Loucy (cell line): ENCODE measurements around the gene VPS45.
"Not testable (repeated sequence)": the region's sequence is repeated elsewhere in the genome, so short reads cannot be mapped to it uniquely, and the experiment has no call there.

Experiments used
- EZH2phosphoT487 ChIP-seq: fragments of 200-600 bp; IDR thresholded peaks from 2 replicates; pipeline ENCODE4 v1.6.1; 2018; ENCODE audit warnings: antibody characterized with exemption, mild to moderate bottlenecking, moderate library complexity, borderline replicate concordance
- TF ChIP-seq, protein P1 (sequence below): fragments of 200-600 bp; sonication (generic); conservative IDR thresholded peaks from 2 replicates; pipeline ENCODE4 v1.5.1; 2014; ENCODE audit warnings: mild to moderate bottlenecking, antibody characterized with exemption, low read length

DNA sequence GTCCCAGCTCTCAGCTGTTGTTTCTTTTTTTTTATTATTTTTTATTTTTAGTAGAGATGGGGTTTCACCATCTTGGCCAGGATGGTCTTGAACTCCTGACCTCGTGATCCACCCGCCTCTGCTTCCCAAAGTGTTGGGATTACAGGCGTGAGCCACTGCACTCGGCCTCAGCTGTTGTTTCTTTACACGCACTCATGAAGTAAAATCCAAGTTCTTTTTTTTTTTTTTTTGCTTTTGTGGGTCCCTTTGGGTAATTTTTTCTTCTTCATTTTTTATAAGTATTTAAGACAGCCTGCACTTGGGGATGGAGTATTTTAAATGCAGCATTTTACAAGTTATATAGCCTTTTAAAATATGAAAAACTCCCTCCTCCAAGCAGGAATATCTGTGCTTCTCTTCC, 78.4 kb downstream of the VPS45 start:
- TF ChIP-seq, protein P1, sequence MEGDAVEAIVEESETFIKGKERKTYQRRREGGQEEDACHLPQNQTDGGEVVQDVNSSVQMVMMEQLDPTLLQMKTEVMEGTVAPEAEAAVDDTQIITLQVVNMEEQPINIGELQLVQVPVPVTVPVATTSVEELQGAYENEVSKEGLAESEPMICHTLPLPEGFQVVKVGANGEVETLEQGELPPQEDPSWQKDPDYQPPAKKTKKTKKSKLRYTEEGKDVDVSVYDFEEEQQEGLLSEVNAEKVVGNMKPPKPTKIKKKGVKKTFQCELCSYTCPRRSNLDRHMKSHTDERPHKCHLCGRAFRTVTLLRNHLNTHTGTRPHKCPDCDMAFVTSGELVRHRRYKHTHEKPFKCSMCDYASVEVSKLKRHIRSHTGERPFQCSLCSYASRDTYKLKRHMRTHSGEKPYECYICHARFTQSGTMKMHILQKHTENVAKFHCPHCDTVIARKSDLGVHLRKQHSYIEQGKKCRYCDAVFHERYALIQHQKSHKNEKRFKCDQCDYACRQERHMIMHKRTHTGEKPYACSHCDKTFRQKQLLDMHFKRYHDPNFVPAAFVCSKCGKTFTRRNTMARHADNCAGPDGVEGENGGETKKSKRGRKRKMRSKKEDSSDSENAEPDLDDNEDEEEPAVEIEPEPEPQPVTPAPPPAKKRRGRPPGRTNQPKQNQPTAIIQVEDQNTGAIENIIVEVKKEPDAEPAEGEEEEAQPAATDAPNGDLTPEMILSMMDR = not testable (repeated sequence)
- TF ChIP-seq EZH2phosphoT487 = not testable (repeated sequence)
